ENCODE data around the gene COL8A2. TPM values are rescaled to one million over a fixed set of nuclear protein-coding genes. Genes with fewer than 3 reads are reported as not detected.

Gene COL8A2
- total RNA-seq, 1 donor from 2014 or later = not detected

- Mint-ChIP-seq H3K36me3 (ENCODE audit: unreplicated experiment) (no peaks in the 10 kb centered on the region), H3K27me3 (ENCODE audit: unreplicated experiment) (peaks cover 2% of the 10 kb centered on the region), H3K4me1 (ENCODE audit: low read depth, unreplicated experiment) (no peaks in the 10 kb centered on the region), H3K4me3 (ENCODE audit: unreplicated experiment) (no peak overlapping the region), H3K27ac (ENCODE audit: unreplicated experiment) (no peak overlapping the region), H3K9me3 (ENCODE audit: unreplicated experiment) (no peaks in the 10 kb centered on the region)
- no peak for DNase-seq
- TF ChIP-seq, protein P1, sequence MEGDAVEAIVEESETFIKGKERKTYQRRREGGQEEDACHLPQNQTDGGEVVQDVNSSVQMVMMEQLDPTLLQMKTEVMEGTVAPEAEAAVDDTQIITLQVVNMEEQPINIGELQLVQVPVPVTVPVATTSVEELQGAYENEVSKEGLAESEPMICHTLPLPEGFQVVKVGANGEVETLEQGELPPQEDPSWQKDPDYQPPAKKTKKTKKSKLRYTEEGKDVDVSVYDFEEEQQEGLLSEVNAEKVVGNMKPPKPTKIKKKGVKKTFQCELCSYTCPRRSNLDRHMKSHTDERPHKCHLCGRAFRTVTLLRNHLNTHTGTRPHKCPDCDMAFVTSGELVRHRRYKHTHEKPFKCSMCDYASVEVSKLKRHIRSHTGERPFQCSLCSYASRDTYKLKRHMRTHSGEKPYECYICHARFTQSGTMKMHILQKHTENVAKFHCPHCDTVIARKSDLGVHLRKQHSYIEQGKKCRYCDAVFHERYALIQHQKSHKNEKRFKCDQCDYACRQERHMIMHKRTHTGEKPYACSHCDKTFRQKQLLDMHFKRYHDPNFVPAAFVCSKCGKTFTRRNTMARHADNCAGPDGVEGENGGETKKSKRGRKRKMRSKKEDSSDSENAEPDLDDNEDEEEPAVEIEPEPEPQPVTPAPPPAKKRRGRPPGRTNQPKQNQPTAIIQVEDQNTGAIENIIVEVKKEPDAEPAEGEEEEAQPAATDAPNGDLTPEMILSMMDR (IDR thresholded peaks at IDR 0.05; ENCODE audit: partially characterized antibody, unreplicated experiment) = no peak
Observed at GRCh38 chr1:36132029-36132428, 7.0 kb upstream of the COL8A2 start.

DNA sequence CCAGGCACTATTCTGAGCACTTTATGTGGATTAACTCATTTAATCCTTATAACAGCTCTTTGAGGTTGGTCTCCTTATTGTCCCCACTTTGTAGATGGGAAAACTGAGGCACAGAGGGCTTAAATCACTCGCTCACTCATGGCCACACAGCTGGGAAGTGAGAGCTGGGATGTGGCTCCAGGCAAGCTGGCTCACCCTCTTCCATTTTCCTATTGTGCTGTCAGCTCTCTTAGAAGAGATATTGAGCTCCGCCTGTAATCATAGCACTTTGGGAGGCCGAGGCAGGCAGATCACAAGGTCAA lies 3.8 kb upstream of the COL8A2 start:
- no peak for DNase-seq
- H3K36me3 Mint-ChIP-seq (ENCODE audit: unreplicated experiment) = no peaks in the 10 kb centered on the region
- no peaks in the 10 kb centered on the region for H3K9me3 Mint-ChIP-seq (ENCODE audit: unreplicated experiment)
- TF ChIP-seq, protein P1 (IDR thresholded peaks at IDR 0.05; ENCODE audit: partially characterized antibody, unreplicated experiment) = no peak
- H3K4me1 Mint-ChIP-seq (ENCODE audit: low read depth, unreplicated experiment) = peaks cover 10% of the 10 kb centered on the region
- H3K27me3 Mint-ChIP-seq (ENCODE audit: unreplicated experiment) = peaks cover 17% of the 10 kb centered on the region
- no peak overlapping the region for H3K4me3 Mint-ChIP-seq (ENCODE audit: unreplicated experiment)
- no peak overlapping the region for H3K27ac Mint-ChIP-seq (ENCODE audit: unreplicated experiment)

DNA sequence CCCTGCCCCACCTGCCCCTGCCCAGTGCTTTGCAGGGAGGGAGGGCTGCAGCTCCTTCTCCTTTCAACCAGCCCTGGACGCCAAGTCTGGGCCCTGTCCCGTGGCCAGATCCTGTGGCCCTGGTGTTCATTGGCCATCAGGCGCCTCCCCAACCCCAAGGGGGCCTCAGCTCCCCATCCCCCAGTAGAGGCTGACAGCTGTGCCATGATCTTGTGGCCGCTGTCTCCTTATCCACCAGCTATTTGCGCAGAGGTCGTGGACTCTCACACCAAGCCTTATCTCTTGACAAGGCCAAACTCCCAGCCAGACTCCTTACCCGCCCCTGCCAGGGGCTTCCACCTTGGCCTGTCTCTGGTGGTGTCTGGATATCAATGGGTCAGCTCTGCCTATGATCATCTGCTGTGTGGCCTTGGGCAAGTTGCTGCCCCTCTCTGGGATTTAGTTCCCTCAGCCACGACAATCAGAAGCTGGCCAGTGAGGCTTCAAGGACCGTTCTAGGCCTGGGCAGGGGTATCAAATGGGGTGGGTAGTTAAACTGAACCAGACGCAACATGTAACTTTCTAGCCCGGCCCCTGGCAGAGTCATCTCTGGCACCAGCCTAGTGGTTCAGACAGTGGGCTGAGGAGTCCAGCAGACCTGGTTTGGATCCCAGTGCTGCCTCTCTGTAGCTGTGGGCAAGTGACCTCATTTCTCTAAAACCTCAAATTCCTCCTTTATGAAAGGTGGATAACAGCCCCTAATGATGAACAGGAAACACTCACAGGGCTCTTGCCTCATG lies 3.3 kb upstream of the COL8A2 start:
- TF ChIP-seq, protein P1 (IDR thresholded peaks at IDR 0.05; ENCODE audit: partially characterized antibody, unreplicated experiment) = no peak
- H3K27me3 Mint-ChIP-seq (ENCODE audit: unreplicated experiment) = peaks cover 20% of the 10 kb centered on the region
- H3K9me3 Mint-ChIP-seq (ENCODE audit: unreplicated experiment) = no peaks in the 10 kb centered on the region
- no peak overlapping the region for H3K4me3 Mint-ChIP-seq (ENCODE audit: unreplicated experiment)
- no peaks in the 10 kb centered on the region for H3K36me3 Mint-ChIP-seq (ENCODE audit: unreplicated experiment)
- H3K4me1 Mint-ChIP-seq (ENCODE audit: low read depth, unreplicated experiment) = peaks cover 12% of the 10 kb centered on the region
- no peak overlapping the region for H3K27ac Mint-ChIP-seq (ENCODE audit: unreplicated experiment)
- DNase-seq = no peak

DNA sequence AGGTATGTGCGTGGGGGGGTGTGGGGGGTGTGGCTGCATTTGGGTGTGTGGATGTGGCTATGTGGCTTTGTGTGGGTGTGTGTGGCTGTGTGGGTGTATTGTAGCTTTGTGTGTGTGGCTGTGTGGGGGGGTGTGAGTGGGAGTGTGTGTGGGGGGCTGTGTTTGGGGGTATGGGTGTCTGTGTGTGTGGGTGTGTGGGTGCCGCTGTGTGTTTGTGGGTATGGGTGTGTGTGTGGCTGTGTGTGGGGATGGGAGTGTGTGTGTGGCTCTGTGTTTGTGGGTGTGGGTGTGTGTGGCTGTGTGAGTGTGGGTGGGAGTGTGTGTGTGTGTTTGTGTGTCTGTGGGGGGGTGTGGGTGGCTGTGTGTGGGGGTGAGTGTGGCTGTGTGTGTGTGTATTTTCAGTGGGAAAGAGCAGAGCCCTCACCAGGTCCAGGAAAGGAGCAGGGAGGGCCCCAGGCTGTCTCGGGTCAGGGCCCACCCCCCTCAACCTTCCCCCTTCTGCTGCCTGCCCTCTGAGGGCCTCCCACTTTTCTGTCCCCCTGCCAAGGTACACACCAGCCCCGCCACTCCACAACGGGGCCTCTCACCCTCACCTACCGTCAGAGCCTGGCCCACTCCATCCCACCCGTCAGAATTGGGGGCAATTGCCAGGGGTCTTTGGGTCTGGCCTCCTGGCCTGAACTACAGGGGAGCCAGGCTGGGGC lies 1.9 kb upstream of the COL8A2 start:
- Mint-ChIP-seq H3K36me3 (ENCODE audit: unreplicated experiment) (no peaks in the 10 kb centered on the region), H3K4me3 (ENCODE audit: unreplicated experiment) (no peak overlapping the region), H3K27ac (ENCODE audit: unreplicated experiment) (no peak overlapping the region), H3K27me3 (ENCODE audit: unreplicated experiment) (peaks cover 26% of the 10 kb centered on the region), H3K9me3 (ENCODE audit: unreplicated experiment) (no peaks in the 10 kb centered on the region), H3K4me1 (ENCODE audit: low read depth, unreplicated experiment) (peaks cover 13% of the 10 kb centered on the region)
- no peak for DNase-seq
- TF ChIP-seq, protein P1 (IDR thresholded peaks at IDR 0.05; ENCODE audit: partially characterized antibody, unreplicated experiment) = no peak

Data from glutamatergic neuron (in vitro differentiated cells).